Breast epithelium (tissue), 4 donors: ENCODE results near the gene SYNDIG1. TPM values are rescaled to one million over a fixed set of nuclear protein-coding genes. Genes with fewer than 3 reads are reported as not detected.

ENCODE experiments used
- DNase-seq, 2 donors: peaks; one replicate each; pipeline ENCODE4 v3.0.0-alpha.2; 2019; ENCODE audit warnings: low spot score in 2 of 2
- H3K27ac ChIP-seq, 2 donors: fragments of 200-600 bp; sonication (generic) in 1 of 2; one replicate each; pipeline ENCODE4 v1.5.1; 2016 to 2019; ENCODE audit warnings: mild to moderate bottlenecking in 1 of 2
- H3K27me3 ChIP-seq, 2 donors: fragments of 200-600 bp; sonication (generic) in 1 of 2; one replicate each; pipeline versions ENCODE4 v1.5.1 to v1.6.0; 2017 to 2019; ENCODE audit warnings: control low read depth in 1 of 2, mild to moderate bottlenecking in 1 of 2
- H3K36me3 ChIP-seq: fragments of 200-600 bp; one replicate; pipeline ENCODE4 v1.5.1; 2019
- H3K4me1 ChIP-seq, 2 donors: fragments of 200-600 bp; sonication (generic); one replicate each; pipeline ENCODE4 v1.5.1; 2016 to 2019; ENCODE audit warnings: control low read depth in 1 of 2
- H3K4me3 ChIP-seq, 3 donors: fragments of 200-600 bp; sonication (generic); 1 replicate in 2 of 3; 2 replicates in 1 of 3; pipeline ENCODE4 v1.5.1; 2016 to 2019; ENCODE audit warnings: mild to moderate bottlenecking in 3 of 3, moderate library complexity in 2 of 3
- H3K9me3 ChIP-seq, 2 donors: fragments of 200-600 bp; sonication (generic) in 1 of 2; one replicate each; pipeline ENCODE4 v1.5.1; 2016 to 2019; ENCODE audit warnings: control low read depth in 1 of 2
- CTCF ChIP-seq, 3 donors: fragments of 450-650 bp; IDR thresholded peaks; one replicate each; pipeline ENCODE4 v1.5.1; 2016 to 2017; ENCODE audit warnings: antibody characterized with exemption in 3 of 3, mild to moderate bottlenecking in 3 of 3, moderate library complexity in 3 of 3
- POLR2A ChIP-seq: fragments of 450-650 bp; IDR thresholded peaks from one replicate; pipeline ENCODE4 v1.6.1; 2016; ENCODE audit warnings: antibody characterized with exemption, mild to moderate bottlenecking, moderate library complexity
- POLR2AphosphoS5 ChIP-seq, 3 donors: sonication (generic); formaldehyde crosslinking; IDR thresholded peaks; one replicate each; pipeline ENCODE4 v1.6.1; 2017; ENCODE audit warnings: antibody characterized with exemption in 3 of 3
- intact Hi-C: fragments of 100-400 bp; cut with DNase I; formaldehyde crosslinking; loops from one replicate; pipeline ENCODE4 v1.15.1; 2023; ENCODE audit warnings: low total_unique reads
- total RNA-seq, 3 donors: library from RNA; depleted of rRNA; stranded (reverse); fragments of >200 nt; gene quantifications; one replicate each; pipeline ENCODE4 v1.1.0, GENCODE V29; 2016

Gene SYNDIG1
- total RNA-seq, 3 donors from 2014 or later: under 0.01 to 0.48 (median 0.15) TPM

DNA sequence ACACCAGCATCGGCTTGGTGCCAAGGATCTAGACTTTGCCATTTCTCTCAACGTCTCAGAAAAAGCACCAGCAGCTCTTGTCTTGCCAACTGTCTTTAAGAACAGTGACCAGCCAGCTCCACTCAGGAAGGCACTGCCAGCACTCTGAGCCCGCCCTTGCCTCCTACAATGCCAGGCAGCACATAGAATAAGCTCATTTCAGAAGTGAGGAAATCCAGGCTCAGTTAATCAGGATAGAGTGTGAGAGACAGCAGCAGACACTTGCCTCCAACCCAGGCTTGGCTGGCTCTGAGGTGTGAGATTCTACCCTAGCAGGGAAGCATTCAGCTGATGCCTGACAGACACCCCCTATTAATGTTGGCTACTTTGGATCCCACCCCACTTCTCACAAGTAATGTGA lies 4.3 kb upstream of the SYNDIG1 start:
- Histone ChIP-seq H3K4me3 (no peak overlapping the region), H3K9me3 (no peaks in the 10 kb centered on the region), H3K27ac (no peak overlapping the region), H3K36me3 (no peaks in the 10 kb centered on the region), H3K4me1 (no peaks in the 10 kb centered on the region), H3K27me3 (peaks cover 6 to 24% of the 10 kb centered on the region in 2 donors)
- intact Hi-C loops: no loop called here
- no peak for DNase-seq
- no peak for TF ChIP-seq POLR2A
- TF ChIP-seq POLR2AphosphoS5 (IDR thresholded peaks at IDR 0.05): no peak
- no peak for TF ChIP-seq CTCF (IDR thresholded peaks at IDR 0.05)

GRCh38 chr20:24465730-24466129 lies 3.7 kb upstream of the SYNDIG1 start:
- peaks cover 7 to 30% of the 10 kb centered on the region in 2 donors for H3K27me3 ChIP-seq

GRCh38 chr20:24468401-24469115 lies 871 bp upstream of the SYNDIG1 start:
- Histone ChIP-seq H3K4me1 (no peaks in the 10 kb centered on the region), H3K27ac (no peak overlapping the region), H3K4me3 (peak overlapping the region in 2 of 3 donors; percentile 39 to 48), H3K36me3 (no peaks in the 10 kb centered on the region), H3K9me3 (no peaks in the 10 kb centered on the region), H3K27me3 (peaks cover 7 to 56% of the 10 kb centered on the region in 2 donors)
- TF ChIP-seq POLR2AphosphoS5 (IDR thresholded peaks at IDR 0.05): no peak
- no peak for TF ChIP-seq CTCF (IDR thresholded peaks at IDR 0.05)
- TF ChIP-seq POLR2A: no peak
- no peak for DNase-seq
- intact Hi-C loops: no loop called here

More at GRCh38 chr20:24465730-24466129, 3.7 kb upstream of the SYNDIG1 start:
- no peak overlapping the region for H3K4me3 ChIP-seq
- H3K4me1 ChIP-seq: no peaks in the 10 kb centered on the region
- no peak for TF ChIP-seq POLR2A
- TF ChIP-seq POLR2AphosphoS5 (IDR thresholded peaks at IDR 0.05): no peak
- no peak for TF ChIP-seq CTCF (IDR thresholded peaks at IDR 0.05)
- intact Hi-C loops: no loop called here
- no peaks in the 10 kb centered on the region for H3K9me3 ChIP-seq
- no peak overlapping the region for H3K27ac ChIP-seq
- H3K36me3 ChIP-seq: no peaks in the 10 kb centered on the region
- DNase-seq: no peak

- peak in 1 of 2 donors; percentile 56 for DNase-seq
- Histone ChIP-seq H3K27ac (no peak overlapping the region), H3K4me3 (peak overlapping the region; percentile 39 to 54 (median 48)), H3K36me3 (no peaks in the 10 kb centered on the region), H3K9me3 (no peaks in the 10 kb centered on the region), H3K27me3 (peaks cover 7 to 64% of the 10 kb centered on the region in 2 donors), H3K4me1 (no peaks in the 10 kb centered on the region)
- intact Hi-C loops: no loop called here
- no peak for TF ChIP-seq CTCF (IDR thresholded peaks at IDR 0.05)
- no peak for TF ChIP-seq POLR2AphosphoS5 (IDR thresholded peaks at IDR 0.05)
- no peak for TF ChIP-seq POLR2A
These were observed 691 bp downstream of the SYNDIG1 start for GRCh38 chr20:24469894-24470745.
